ENCODE measurements around the gene RAC2.
A peak's percentile ranks its signal among the peaks of the same experiment; 100 is the strongest.

RAC2 gene

GRCh38 chr22:37269936-37270678, 26.0 kb upstream of the RAC2 start:
- no peaks in the 10 kb centered on the region for H3K27me3 ChIP-seq (ENCODE audit: control insufficient read depth, insufficient read depth, low read length)
- no peak overlapping the region for H3K27ac ChIP-seq
- no peak overlapping the region for H3K4me3 ChIP-seq (ENCODE audit: low read depth, low read length)
- H3K79me2 ChIP-seq, result no peaks in the 10 kb centered on the region
- no peak overlapping the region for H2AFZ ChIP-seq
- H3K9ac ChIP-seq, result no peak overlapping the region
- H3K4me1 ChIP-seq, result no peaks in the 10 kb centered on the region
- H3K9me3 ChIP-seq (ENCODE audit: control insufficient read depth, low read length), result no peaks in the 10 kb centered on the region
- no peak overlapping the region for H3K4me2 ChIP-seq (ENCODE audit: low read length)
- no peak for TF ChIP-seq CTCF (IDR thresholded peaks at IDR 0.05)
- no peaks in the 10 kb centered on the region for H3K36me3 ChIP-seq (ENCODE audit: control insufficient read depth, insufficient read depth, low read length)

GRCh38 chr22:37267661-37268413, 23.8 kb upstream of the RAC2 start:
- Histone ChIP-seq H3K79me2 (no peaks in the 10 kb centered on the region), H3K4me2 (ENCODE audit: low read length) (no peak overlapping the region), H2AFZ (no peak overlapping the region), H3K9me3 (ENCODE audit: control insufficient read depth, low read length) (no peaks in the 10 kb centered on the region), H3K4me3 (ENCODE audit: low read depth, low read length) (no peak overlapping the region), H3K9ac (no peak overlapping the region), H3K27ac (no peak overlapping the region), H3K36me3 (ENCODE audit: control insufficient read depth, insufficient read depth, low read length) (no peaks in the 10 kb centered on the region), H3K27me3 (ENCODE audit: control insufficient read depth, insufficient read depth, low read length) (no peaks in the 10 kb centered on the region), H3K4me1 (no peaks in the 10 kb centered on the region)
- TF ChIP-seq CTCF (IDR thresholded peaks at IDR 0.05), result no peak

- TF ChIP-seq CTCF (IDR thresholded peaks at IDR 0.05), result peak; percentile 24
- Histone ChIP-seq H2AFZ (no peak overlapping the region), H3K4me1 (no peaks in the 10 kb centered on the region), H3K9ac (no peak overlapping the region), H3K27ac (no peak overlapping the region), H3K9me3 (ENCODE audit: control insufficient read depth, low read length) (no peaks in the 10 kb centered on the region), H3K36me3 (ENCODE audit: control insufficient read depth, insufficient read depth, low read length) (no peaks in the 10 kb centered on the region), H3K79me2 (no peaks in the 10 kb centered on the region), H3K4me2 (ENCODE audit: low read length) (peak overlapping the region; percentile 72), H3K4me3 (ENCODE audit: low read depth, low read length) (peak overlapping the region; percentile 53), H3K27me3 (ENCODE audit: control insufficient read depth, insufficient read depth, low read length) (no peaks in the 10 kb centered on the region)
Observed at GRCh38 chr22:37267135-37267587, 23.1 kb upstream of the RAC2 start.

GRCh38 chr22:37266581-37267134, 22.6 kb upstream of the RAC2 start:
- Histone ChIP-seq H3K79me2 (no peaks in the 10 kb centered on the region), H3K36me3 (ENCODE audit: control insufficient read depth, insufficient read depth, low read length) (no peaks in the 10 kb centered on the region), H3K9me3 (ENCODE audit: control insufficient read depth, low read length) (no peaks in the 10 kb centered on the region), H3K4me1 (no peaks in the 10 kb centered on the region), H2AFZ (no peak overlapping the region), H3K27me3 (ENCODE audit: control insufficient read depth, insufficient read depth, low read length) (no peaks in the 10 kb centered on the region), H3K27ac (no peak overlapping the region), H3K4me2 (ENCODE audit: low read length) (peak overlapping the region; percentile 72), H3K4me3 (ENCODE audit: low read depth, low read length) (peak overlapping the region; percentile 53), H3K9ac (no peak overlapping the region)
- no peak for TF ChIP-seq CTCF (IDR thresholded peaks at IDR 0.05)
